Right renal cortex interstitium (tissue), 3 donors: Measurements from ENCODE around the gene TRIM62. TPM values are rescaled to one million over a fixed set of nuclear protein-coding genes. Genes with fewer than 3 reads are reported as not detected.

Experiments
- DNase-seq, 3 donors: peaks; one replicate each; pipeline ENCODE4 v3.0.0-alpha.2; 2013; ENCODE audit warnings: low read depth in 3 of 3, low spot score in 2 of 3
- polyA plus RNA-seq, 3 donors: library from polyadenylated mRNA; unstranded; fragments of 120-200 nt; gene quantifications; one replicate each; pipeline ENCODE4 v1.2.1, GENCODE V29; 2013; ENCODE audit not compliant: insufficient read length in 3 of 3

Gene TRIM62
- polyA plus RNA-seq: 1 to 10 TPM; 6.2 to 6.7 (median 6.4) TPM

- peak; percentile 80 to 91 (median 88) for DNase-seq
Observed at GRCh38 chr1:33181921-33182341, at the start of gene TRIM62. Gene TRIM62, minus strand, starts transcription at chr1:33182043. Its CDS starts 611 bp downstream, at chr1:33181432.

GRCh38 chr1:33231166-33231565 is 49.3 kb upstream of the TRIM62 start:
- no peak for DNase-seq

GRCh38 chr1:33228935-33229487 is 47.2 kb upstream of the TRIM62 start:
- DNase-seq: no peak

- DNase-seq: no peak
Observed at GRCh38 chr1:33225586-33225985, 43.7 kb upstream of the TRIM62 start.

- no peak for DNase-seq
Observed at GRCh38 chr1:33224166-33224707, 42.4 kb upstream of the TRIM62 start.

- no peak for DNase-seq
Observed at GRCh38 chr1:33222381-33222780, 40.5 kb upstream of the TRIM62 start.

GRCh38 chr1:33221385-33221758 is 39.5 kb upstream of the TRIM62 start:
- no peak for DNase-seq

- DNase-seq: no peak
Observed at GRCh38 chr1:33220676-33221384, 39.0 kb upstream of the TRIM62 start.

GRCh38 chr1:33219886-33220661 is 38.2 kb upstream of the TRIM62 start:
- DNase-seq: no peak

- DNase-seq: no peak
Observed at GRCh38 chr1:33211972-33212371, 30.1 kb upstream of the TRIM62 start.

- no peak for DNase-seq
Observed at GRCh38 chr1:33206340-33206739, 24.5 kb upstream of the TRIM62 start.

GRCh38 chr1:33195556-33195955 is 13.7 kb upstream of the TRIM62 start:
- no peak for DNase-seq

GRCh38 chr1:33191731-33192275 is 10.0 kb upstream of the TRIM62 start:
- no peak for DNase-seq

- no peak for DNase-seq
Observed at GRCh38 chr1:33190701-33191100, 8.9 kb upstream of the TRIM62 start.

GRCh38 chr1:33188572-33189275 is 6.9 kb upstream of the TRIM62 start:
- no peak for DNase-seq

GRCh38 chr1:33186936-33187335 is 5.1 kb upstream of the TRIM62 start:
- no peak for DNase-seq

GRCh38 chr1:33185541-33185940 is 3.7 kb upstream of the TRIM62 start:
- DNase-seq: no peak

GRCh38 chr1:33183306-33183705 is 1.5 kb upstream of the TRIM62 start:
- DNase-seq: no peak

- no peak for DNase-seq
Observed at GRCh38 chr1:33182896-33183295, 1.1 kb upstream of the TRIM62 start.

GRCh38 chr1:33182401-33182841 is 578 bp upstream of the TRIM62 start:
- peak in 2 of 3 donors; percentile 47 to 58 for DNase-seq
